GM10266 (cell line): Measurements from ENCODE around the gene APOH.

ENCODE experiments used
- DNase-seq: peaks from one replicate; pipeline ENCODE4 v3.0.0; 2012; ENCODE audit errors: extremely low spot score
- TF ChIP-seq, protein P1 (sequence below): IDR thresholded peaks from 2 replicates; pipeline ENCODE4 v1.5.1; 2012; ENCODE audit warnings: mild to moderate bottlenecking, low read depth; ENCODE audit not compliant: control insufficient read depth, insufficient read depth; ENCODE audit errors: missing control alignments

APOH gene

DNA sequence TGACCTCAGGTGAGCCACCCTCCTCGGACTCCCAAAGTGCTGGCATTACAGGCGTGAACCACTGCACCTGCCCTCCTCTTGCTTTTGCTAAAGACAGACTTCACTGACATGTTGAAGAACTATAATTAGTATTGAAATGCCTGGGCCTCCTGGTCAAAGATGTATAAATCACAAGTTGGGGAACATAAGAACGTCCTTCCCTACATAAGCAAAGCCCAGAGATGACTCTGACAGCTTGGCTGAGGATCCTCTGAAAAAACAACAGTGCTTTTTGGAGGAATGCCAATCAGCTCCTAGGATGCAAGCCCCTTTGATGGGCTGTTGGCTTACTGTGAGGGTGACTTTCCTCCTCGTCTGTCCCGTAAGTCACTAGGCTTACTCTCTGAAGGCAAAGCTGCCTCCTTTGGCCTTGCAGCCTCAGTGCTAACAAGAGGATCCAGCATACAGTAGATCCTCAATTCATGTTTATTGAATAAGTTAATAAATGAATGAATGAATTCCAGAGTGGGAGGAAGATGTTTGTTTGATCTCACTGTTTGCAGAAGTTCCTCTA is 6.3 kb downstream of the APOH start:
- TF ChIP-seq, protein P1, sequence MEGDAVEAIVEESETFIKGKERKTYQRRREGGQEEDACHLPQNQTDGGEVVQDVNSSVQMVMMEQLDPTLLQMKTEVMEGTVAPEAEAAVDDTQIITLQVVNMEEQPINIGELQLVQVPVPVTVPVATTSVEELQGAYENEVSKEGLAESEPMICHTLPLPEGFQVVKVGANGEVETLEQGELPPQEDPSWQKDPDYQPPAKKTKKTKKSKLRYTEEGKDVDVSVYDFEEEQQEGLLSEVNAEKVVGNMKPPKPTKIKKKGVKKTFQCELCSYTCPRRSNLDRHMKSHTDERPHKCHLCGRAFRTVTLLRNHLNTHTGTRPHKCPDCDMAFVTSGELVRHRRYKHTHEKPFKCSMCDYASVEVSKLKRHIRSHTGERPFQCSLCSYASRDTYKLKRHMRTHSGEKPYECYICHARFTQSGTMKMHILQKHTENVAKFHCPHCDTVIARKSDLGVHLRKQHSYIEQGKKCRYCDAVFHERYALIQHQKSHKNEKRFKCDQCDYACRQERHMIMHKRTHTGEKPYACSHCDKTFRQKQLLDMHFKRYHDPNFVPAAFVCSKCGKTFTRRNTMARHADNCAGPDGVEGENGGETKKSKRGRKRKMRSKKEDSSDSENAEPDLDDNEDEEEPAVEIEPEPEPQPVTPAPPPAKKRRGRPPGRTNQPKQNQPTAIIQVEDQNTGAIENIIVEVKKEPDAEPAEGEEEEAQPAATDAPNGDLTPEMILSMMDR, result no peak
- DNase-seq, result no peak

DNA sequence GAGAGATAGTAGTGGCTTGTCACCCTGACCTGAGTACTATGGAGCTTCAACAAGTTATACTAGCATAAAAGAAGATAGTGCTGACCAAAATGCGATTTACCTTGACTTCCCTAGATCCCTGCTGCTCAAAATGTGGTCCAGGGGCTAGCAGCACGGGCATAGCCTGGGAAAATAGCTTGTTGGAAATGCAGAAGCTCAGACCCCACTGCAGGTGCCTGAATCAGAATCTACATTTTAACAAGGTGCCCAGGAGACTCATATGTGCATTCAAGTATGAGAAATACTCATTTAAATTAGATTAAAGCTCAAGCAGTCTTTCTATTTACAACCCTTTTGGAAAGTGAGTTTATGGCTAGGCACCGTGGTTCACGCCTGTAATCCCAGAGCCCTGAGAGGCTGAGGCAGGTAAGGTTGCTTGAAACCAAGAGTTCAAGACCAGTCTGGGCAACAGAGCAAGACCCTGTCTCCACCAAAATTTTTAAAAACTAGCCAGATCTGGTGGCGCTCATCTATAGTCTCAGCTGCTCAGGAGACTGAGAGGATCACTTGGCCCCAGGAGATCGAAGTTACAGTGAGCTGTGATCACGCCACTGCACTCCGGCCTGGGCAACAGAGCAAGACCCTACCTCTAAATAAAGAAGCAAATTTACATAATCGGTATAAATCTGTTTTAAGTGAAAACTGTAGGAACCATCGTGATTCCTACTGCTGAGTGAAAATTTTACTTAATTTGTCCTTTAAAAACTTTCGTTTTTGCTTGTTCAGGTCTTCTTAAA is 7.3 kb downstream of the APOH start:
- no peak for DNase-seq
- TF ChIP-seq, protein P1, result no peak

DNA sequence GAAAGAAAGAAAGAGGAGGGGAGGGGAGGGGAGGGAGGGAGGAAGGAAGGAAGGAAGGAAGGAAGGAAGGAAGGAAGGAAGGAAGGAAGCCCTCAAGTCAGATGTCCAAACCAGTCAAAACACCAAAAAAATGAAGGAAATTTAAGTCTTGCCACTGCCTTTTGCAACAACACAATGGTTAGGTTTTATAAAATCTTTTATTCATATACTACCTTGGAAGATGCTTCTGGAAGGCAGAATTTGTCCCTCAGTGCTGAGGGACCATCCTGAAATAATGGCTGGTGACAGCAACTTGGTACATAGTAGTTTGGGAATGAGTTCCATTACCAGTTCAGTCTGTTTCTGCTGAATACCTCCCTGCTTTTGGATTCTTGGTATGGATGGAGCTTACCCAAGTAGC is 7.9 kb downstream of the APOH start:
- TF ChIP-seq, protein P1, result no peak
- DNase-seq, result no peak

DNA sequence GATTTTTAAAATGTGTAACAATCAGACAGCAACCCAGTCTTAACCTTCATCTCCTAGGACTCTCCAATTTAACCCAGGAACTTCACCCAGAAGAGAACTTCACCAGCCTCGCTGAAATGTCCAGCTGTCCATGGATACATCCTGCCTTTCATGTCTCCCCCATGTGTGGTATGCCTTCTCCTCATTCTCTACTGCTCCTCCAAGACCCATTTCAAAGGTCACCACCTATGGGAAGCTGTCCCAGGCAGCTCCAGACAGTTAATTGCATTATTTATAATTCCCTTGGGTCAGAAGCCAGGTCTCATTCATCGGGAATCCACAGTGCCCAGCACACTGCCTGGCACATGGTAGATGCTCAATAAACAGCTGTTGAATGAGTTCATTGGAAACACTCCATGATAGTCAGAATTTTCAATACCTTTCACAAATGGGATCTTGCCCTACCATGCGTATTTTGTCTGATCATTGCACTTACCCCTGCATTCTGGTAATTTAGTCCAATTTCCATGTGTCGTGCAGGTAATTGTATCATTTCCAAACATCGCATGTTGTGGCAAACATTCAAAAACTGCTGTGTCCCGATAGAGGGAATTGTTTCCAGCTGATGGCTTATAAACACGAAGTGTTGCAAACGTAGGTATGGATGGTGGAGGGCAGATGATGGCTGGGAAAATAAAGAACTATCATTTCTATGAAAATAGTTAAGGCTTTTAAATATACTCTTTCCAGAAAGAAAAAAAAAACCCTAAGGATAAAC is 9.0 kb downstream of the APOH start:
- TF ChIP-seq, protein P1, result no peak

DNA sequence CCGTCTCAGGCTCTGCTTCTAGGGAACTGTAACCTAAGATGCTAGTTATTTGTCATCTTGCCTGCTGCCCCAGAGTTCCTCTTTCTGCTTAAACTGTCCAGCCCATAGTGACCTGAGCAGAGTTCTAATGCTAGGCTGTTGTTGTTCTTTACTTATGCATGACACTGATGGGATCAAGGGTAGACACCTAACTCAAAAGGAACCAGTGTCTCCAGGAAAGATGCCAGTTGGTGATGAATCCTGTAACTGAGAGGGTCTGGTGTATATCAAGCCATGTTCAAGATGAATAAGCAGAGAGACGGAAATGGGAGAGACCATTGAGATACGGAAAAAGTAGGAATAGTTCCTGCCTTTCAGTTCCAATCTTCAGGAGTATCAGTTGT is 13.7 kb downstream of the APOH start:
- DNase-seq, result no peak
- TF ChIP-seq, protein P1, result no peak

More for the DNA sequence above, 9.0 kb downstream of the APOH start:
- DNase-seq, result no peak

DNA sequence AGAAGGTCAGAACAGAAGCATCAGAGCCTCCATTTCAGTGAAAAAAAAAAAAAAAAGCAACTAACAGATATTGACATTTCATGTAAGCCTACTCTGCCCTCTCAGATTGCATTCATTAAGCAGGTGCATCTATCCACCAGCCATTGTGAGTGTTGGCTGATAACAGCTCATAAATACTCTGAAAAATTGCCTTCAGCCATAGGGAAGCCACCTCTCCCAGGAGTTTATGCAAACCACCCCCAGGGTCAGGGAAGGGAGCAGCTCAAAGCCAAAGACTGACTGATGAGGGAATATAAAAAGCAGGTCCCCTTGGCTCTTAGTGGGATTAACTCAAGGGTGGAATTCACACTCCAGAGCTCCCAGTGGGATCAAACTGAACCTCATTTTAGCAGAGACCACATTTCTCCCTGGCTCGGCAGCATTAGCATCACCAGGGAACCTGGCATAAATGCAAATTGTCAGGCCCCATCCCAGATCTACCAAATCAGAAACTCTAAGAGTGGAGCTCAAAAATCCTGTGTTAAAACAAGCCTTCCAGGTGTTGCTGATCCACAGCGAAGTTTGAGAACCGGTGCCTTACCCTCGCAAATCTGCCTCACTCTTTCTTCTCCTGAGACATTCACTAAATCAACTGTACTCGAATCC is 14.2 kb downstream of the APOH start:
- TF ChIP-seq, protein P1, result no peak
- DNase-seq, result no peak
